A549 (cell line): ENCODE data around the gene C2CD5. TPM values are rescaled to one million over a fixed set of nuclear protein-coding genes. Genes with fewer than 3 reads are reported as not detected.
A peak's percentile ranks its signal among the peaks of the same experiment; 100 is the strongest.

Experiments
- ATAC-seq, 2 experiments: fragments of 200-7000 bp in 1 of 2; fragments of >200 bp in 1 of 2; cut with Nextera tagmentation in 1 of 2; cut with Tn5 transposase in 1 of 2; 3 replicates each; pipeline versions ENCODE4 v1.8.0 to v1.9.1; 2018 to 2020; ENCODE audit warnings: mild to moderate bottlenecking in 1 of 2, moderate library complexity in 1 of 2
- CTCF ChIA-PET: fragments of 300-600 bp; sonication (Branson Sonifier 250); formaldehyde crosslinking; extraction: SDS; loops from one replicate; lab custom pipeline; 2021; ENCODE audit warnings: antibody characterized with exemption, inconsistent platforms; lab: Yijun Ruan, JAX
- POLR2A ChIA-PET: fragments of 350-600 bp; formaldehyde crosslinking; extraction: SDS; loops from one replicate; lab custom pipeline; 2021; ENCODE audit warnings: antibody characterized with exemption, inconsistent platforms; lab: Yijun Ruan, JAX
- DNase-seq, 2 experiments: peaks; one replicate each; pipeline versions ENCODE4 v3.0.0 to v3.0.0-alpha.2; 2011 to 2016; ENCODE audit warnings: low read depth in 1 of 2, low spot score in 1 of 2
- FAIRE-seq: peaks from 2 replicates; lab custom pipeline; 2011; peaks lifted over from hg19 to GRCh38; lab: Jason Lieb, UNC
- H3K27ac ChIP-seq, 2 experiments: fragments of >200 bp; sonication (Bioruptor Twin); formaldehyde crosslinking; 3 replicates each; pipeline ENCODE4 v1.5.1; 2016 to 2017
- H3K4me1 ChIP-seq: fragments of >200 bp; sonication (Bioruptor Twin); formaldehyde crosslinking; 3 replicates; pipeline ENCODE4 v1.6.1; 2016
- H3K4me2 ChIP-seq: fragments of >200 bp; sonication (Bioruptor Twin); formaldehyde crosslinking; 3 replicates; pipeline ENCODE4 v1.6.1; 2016
- H3K4me3 ChIP-seq: fragments of >200 bp; sonication (Bioruptor Twin); formaldehyde crosslinking; 3 replicates; pipeline ENCODE4 v1.5.1; 2016
- H3K9me3 ChIP-seq: fragments of >200 bp; sonication (Bioruptor Twin); formaldehyde crosslinking; 3 replicates; pipeline ENCODE4 v1.6.1; 2016
- CHD2 ChIP-seq: fragments of 150-350 bp; IDR thresholded peaks from 2 replicates; pipeline ENCODE4 v1.6.1; 2014; ENCODE audit warnings: low read length; ENCODE audit not compliant: partially characterized antibody
- CTCF ChIP-seq: fragments of >200 bp; sonication (Bioruptor Twin); formaldehyde crosslinking; IDR thresholded peaks from 3 replicates; pipeline ENCODE4 v1.5.1; 2016
- EP300 ChIP-seq, 2 experiments: fragments of >200 bp; sonication (Bioruptor Twin); formaldehyde crosslinking; IDR thresholded peaks; 2 replicates in 1 of 2; 3 replicates in 1 of 2; pipeline ENCODE4 v1.6.1; 2016 to 2017
- FOXS1 ChIP-seq: fragments of 250-450 bp; sonication (Bioruptor Pico); IDR thresholded peaks from 2 replicates; pipeline ENCODE4 v1.5.0; 2020; ENCODE audit warnings: mild to moderate bottlenecking, moderate library complexity
- HDAC2 ChIP-seq: fragments of 200-600 bp; sonication (generic); IDR thresholded peaks from 2 replicates; pipeline ENCODE4 v1.6.1; 2016
- HEYL ChIP-seq: fragments of 250-450 bp; sonication (Bioruptor Pico); IDR thresholded peaks from 2 replicates; pipeline ENCODE4 v1.8.0; 2021; ENCODE audit warnings: mild to moderate bottlenecking, moderate library complexity
- HOXB13 ChIP-seq: fragments of 250-450 bp; sonication (Bioruptor Pico); IDR thresholded peaks from 2 replicates; pipeline ENCODE4 v1.5.0; 2020; ENCODE audit warnings: low read depth, mild to moderate bottlenecking, moderate library complexity
- KDM1A ChIP-seq: fragments of 200-600 bp; sonication (generic); IDR thresholded peaks from 2 replicates; pipeline ENCODE4 v1.6.1; 2016; ENCODE audit warnings: low read depth, mild to moderate bottlenecking
- KDM5A ChIP-seq: fragments of 200-600 bp; sonication (generic); IDR thresholded peaks from 2 replicates; pipeline ENCODE4 v1.6.1; 2016; ENCODE audit warnings: antibody characterized with exemption, mild to moderate bottlenecking
- MYC ChIP-seq: IDR thresholded peaks from 2 replicates; pipeline ENCODE4 v1.6.1; 2012; ENCODE audit warnings: mild to moderate bottlenecking, inconsistent platforms, low read length, improper control_type of control experiment, borderline replicate concordance
- PHF8 ChIP-seq: fragments of 200-600 bp; sonication (generic); IDR thresholded peaks from 2 replicates; pipeline ENCODE4 v1.6.1; 2016; ENCODE audit warnings: low read depth, mild to moderate bottlenecking, antibody characterized with exemption, moderate library complexity, borderline replicate concordance
- POLR2AphosphoS2 ChIP-seq: conservative IDR thresholded peaks from 2 replicates; pipeline ENCODE4 v1.6.1; 2012; ENCODE audit warnings: low read length, improper control_type of control experiment, inconsistent platforms
- RAD21 ChIP-seq, 2 experiments: fragments of >200 bp in 1 of 2; sonication (Bioruptor Twin) in 1 of 2; formaldehyde crosslinking in 1 of 2; IDR thresholded peaks in 1 of 2; conservative IDR thresholded peaks in 1 of 2; 2 replicates in 1 of 2; 3 replicates in 1 of 2; pipeline ENCODE4 v1.6.1; 2012 to 2018; ENCODE audit warnings: inconsistent platforms in 1 of 2
- SMC3 ChIP-seq: fragments of >200 bp; sonication (Bioruptor Twin); formaldehyde crosslinking; IDR thresholded peaks from 3 replicates; pipeline ENCODE4 v1.6.1; 2018; ENCODE audit warnings: inconsistent platforms
- ZNF302 ChIP-seq: fragments of 250-450 bp; sonication (Bioruptor Pico); IDR thresholded peaks from 2 replicates; pipeline ENCODE4 v1.9.0; 2021; ENCODE audit warnings: inconsistent platforms, mild to moderate bottlenecking, moderate library complexity
- whole genome bisulfite sequencing: methylation state at CpG from one replicate; pipeline ENCODE4 v1.1.6; 2017; ENCODE audit errors: missing lambda C conversion rate; 5-methylcytosine and 5-hydroxymethylcytosine counted together
- polyA plus RNA-seq, 4 experiments: library from polyadenylated mRNA; depleted of rRNA in 3 of 4; stranded (reverse); fragments of >200 nt; fragmentation: RNase III in 1 of 4; extraction: RNeasy Plus Mini Kit Qiagen cat#74134 plus additional on column Dnase treatment in 1 of 4; gene quantifications; 2 replicates in 3 of 4; 3 replicates in 1 of 4; pipeline ENCODE4 v1.2.3, GENCODE V29; 2011 to 2017

Gene C2CD5
- polyA plus RNA-seq, 2 of the 4 experiments (the other 2 are of a cell fraction), result 14.1 to 39.7 TPM

- ChIA-PET POLR2A (interaction anchor here (1.0 kb wide), 1 partner anchor 13 kb away, joined by 3 read pairs; the partner anchor contains the start of gene C2CD5), CTCF (interaction anchor here (1.2 to 2.5 kb wide), 2 partner anchors 13 to 22 kb away, joined by 3 to 10 read pairs; partner anchors contain the start of gene C2CD5)
- no peak for FAIRE-seq
- TF ChIP-seq KDM1A (peak; percentile 81; the same call in 1 of the 2 replicates), HEYL (no peak), POLR2AphosphoS2 (no peak), HDAC2 (peak; percentile 41; the same call in 1 of the 2 replicates)
- Histone ChIP-seq H3K4me1 (peaks cover 12% of the 10 kb centered on the region; the same call in 2 of the 3 replicates), H3K4me3 (no peak overlapping the region), H3K4me2 (no peak overlapping the region), H3K27ac (no peak overlapping the region), H3K9me3 (peaks cover 16% of the 10 kb centered on the region)
- 89% methylated on average over 2 of the region's 2 CpGs for WGBS
- no peak for ATAC-seq
- no peak for DNase-seq
Measured at GRCh38 chr12:22531205-22531604, 13.1 kb downstream of the C2CD5 start.

- peak; percentile 32 for FAIRE-seq
- no peak overlapping the region for H3K4me3 ChIP-seq
- no peak overlapping the region for H3K4me2 ChIP-seq
- peak; percentile 19 to 62 for DNase-seq
- CTCF ChIA-PET, result interaction anchor here (0.6 to 1.6 kb wide), 8 partner anchors 10 to 149 kb away, joined by 3 to 8 read pairs (median 4); partner anchors contain the start of genes C2CD5 and ETNK1
- peak; percentile 86 to 91 for ATAC-seq
- WGBS, result 80% methylated on average over 3 of the region's 3 CpGs
- H3K27ac ChIP-seq, result no peak overlapping the region
- TF ChIP-seq ZNF302 (CRISPR knock-in tag) (no peak), EP300 (IDR thresholded peaks at IDR 0.05) (no peak), SMC3 (peak; percentile 57), CTCF (peak; percentile 59), PHF8 (no peak), RAD21 (conservative IDR thresholded peaks at IDR 0.05 in 1 of 2, IDR thresholded peaks at IDR 0.05 in 1 of 2) (peak; percentile 67)
- TF ChIP-seq, all 56 proteins: peak for 3
- POLR2A ChIA-PET, result no interaction called here
- Histone ChIP-seq H3K4me1 (peaks cover 25% of the 10 kb centered on the region; the same call in 2 of the 3 replicates), H3K9me3 (peaks cover 16% of the 10 kb centered on the region)
Measured at GRCh38 chr12:22529281-22530060, 14.9 kb downstream of the C2CD5 start.

- CTCF ChIA-PET, result interaction anchor here (1.0 to 1.6 kb wide), 2 partner anchors 9 to 16 kb away, joined by 3 to 8 read pairs; partner anchors contain the start of gene C2CD5
- H3K4me1 ChIP-seq, result peaks cover 25% of the 10 kb centered on the region; the same call in 2 of the 3 replicates
- H3K4me3 ChIP-seq, result no peak overlapping the region
- POLR2A ChIA-PET, result no interaction called here
- H3K27ac ChIP-seq, result peak overlapping the region in 1 of 2 experiments; percentile 55; a peak in 2 of 6 replicates
- no peak for DNase-seq
- TF ChIP-seq MYC (no peak), HOXB13 (no peak)
- peak in 1 of 2 experiments; percentile 52; a peak in 3 of 6 replicates for ATAC-seq
- H3K4me2 ChIP-seq, result peak overlapping the region; percentile 50
- peaks cover 16% of the 10 kb centered on the region for H3K9me3 ChIP-seq
- 54% methylated on average over 1 of the region's 1 CpG for WGBS
- FAIRE-seq, result no peak
Measured at GRCh38 chr12:22527999-22528398, 16.3 kb downstream of the C2CD5 start.

GRCh38 chr12:22526836-22527235 lies 17.5 kb downstream of the C2CD5 start:
- POLR2A ChIA-PET, result interaction anchor here (1.5 kb wide), 1 partner anchor 18 kb away, joined by 6 read pairs; the partner anchor contains the start of gene C2CD5
- CTCF ChIA-PET, result interaction anchor here (1.0 kb wide), 1 partner anchor 17 kb away, joined by 3 read pairs; the partner anchor contains the start of gene C2CD5
- H3K4me1 ChIP-seq, result peaks cover 25% of the 10 kb centered on the region; the same call in 2 of the 3 replicates
- H3K4me3 ChIP-seq, result no peak overlapping the region
- DNase-seq (no peak), ATAC-seq (no peak), FAIRE-seq (no peak)
- 91% methylated on average over 3 of the region's 3 CpGs for WGBS
- peaks cover 14% of the 10 kb centered on the region for H3K9me3 ChIP-seq
- no peak overlapping the region for H3K4me2 ChIP-seq
- TF ChIP-seq CHD2 (no peak), KDM5A (no peak), FOXS1 (CRISPR knock-in tag) (no peak), CTCF (no peak)
- H3K27ac ChIP-seq, result 0 out of 6 replicates have a peak overlapping the region, but pooled peaks of 1 of the 2 experiments have one; percentile 20
